HCT116 (cell line): ENCODE measurements around the gene WRAP53. TPM values are rescaled to one million over a fixed set of nuclear protein-coding genes. Genes with fewer than 3 reads are reported as not detected.

ENCODE experiments used
- ATAC-seq: fragments of 200-7000 bp; cut with Tn5 transposase; 2 replicates; pipeline ENCODE4 v1.9.1; 2020; ENCODE audit warnings: mild to moderate bottlenecking, moderate library complexity
- BruUV-seq: library from RNA; stranded (reverse); fragments of 400-500 nt; replicated peaks from 2 replicates; lab custom pipeline; 2021; lab: Mats Ljungman, UMichigan
- CTCF ChIA-PET: fragments of 300-600 bp; sonication (Branson Sonifier 250); formaldehyde crosslinking; loops from one replicate; lab custom pipeline; 2021; ENCODE audit warnings: antibody characterized with exemption; lab: Charles Lee
- POLR2A ChIA-PET: fragments of 300-600, 350-600 bp; sonication (Branson Sonifier 250); formaldehyde crosslinking; loops from one replicate; lab custom pipeline; 2021; ENCODE audit warnings: antibody characterized with exemption; lab: Charles Lee
- RAD21 ChIA-PET, 2 experiments: fragments of 300-600 bp; sonication (Branson Sonifier 250); formaldehyde crosslinking; loops; one replicate each; lab custom pipeline; 2023; ENCODE audit warnings: low total read pairs in 2 of 2; ENCODE audit not compliant: uncharacterized antibody in 2 of 2, unreplicated experiment in 2 of 2, low non-redundant PET in 1 of 2; lab: Charles Lee
- DNase-seq: peaks from one replicate; pipeline ENCODE4 v3.0.0-alpha.2; 2010; ENCODE audit warnings: low read depth, low spot score
- H2AFZ ChIP-seq: fragments of 200-600 bp; shearing (Covaris generic), sonication (generic); 2 replicates; pipeline ENCODE4 v1.6.1; 2017; ENCODE audit warnings: low read depth, mixed run types, mixed read lengths, antibody characterized with exemption, low read length; ENCODE audit not compliant: poor library complexity, severe bottlenecking
- H3K27ac ChIP-seq: 2 replicates; pipeline ENCODE4 v1.5.1; 2012; ENCODE audit warnings: low read depth, low read length
- H3K27me3 ChIP-seq: fragments of 200-600 bp; sonication (generic); 2 replicates; pipeline ENCODE4 v1.6.1; 2016; ENCODE audit warnings: mixed run types, low read length, mixed read lengths; ENCODE audit not compliant: insufficient read depth
- H3K36me3 ChIP-seq, 2 experiments: fragments of 200-500 bp in 1 of 2; fragments of 200-600 bp in 1 of 2; sonication (Bioruptor generic) in 1 of 2; sonication (generic) in 1 of 2; 2 replicates each; pipeline versions ENCODE4 v1.5.1 to v1.6.1; 2014 to 2016; ENCODE audit warnings: low read length in 2 of 2, inconsistent platforms in 1 of 2, mixed read lengths in 1 of 2, mixed run types in 1 of 2; ENCODE audit not compliant: insufficient read depth in 2 of 2, control insufficient read depth in 1 of 2
- H3K4me1 ChIP-seq, 2 experiments: fragments of 200-600 bp in 1 of 2; sonication (generic) in 1 of 2; 2 replicates each; pipeline versions ENCODE4 v1.5.1 to v1.6.1; 2012 to 2017; ENCODE audit warnings: low read length in 2 of 2, inconsistent platforms in 1 of 2, mild to moderate bottlenecking in 1 of 2, mixed read lengths in 1 of 2, mixed run types in 1 of 2, moderate library complexity in 1 of 2; ENCODE audit not compliant: insufficient read depth in 2 of 2, control insufficient read depth in 1 of 2
- H3K4me2 ChIP-seq: fragments of 200-600 bp; sonication (generic); 2 replicates; pipeline ENCODE4 v1.6.1; 2017; ENCODE audit warnings: mixed run types, low read length, mixed read lengths
- H3K4me3 ChIP-seq, 2 experiments: fragments of 200-600 bp in 1 of 2; sonication (generic) in 1 of 2; replicated peaks in 1 of 2; 2 replicates each; pipeline ENCODE4 v1.5.1; 2011 to 2016; ENCODE audit warnings: low read length in 2 of 2, control low read depth in 1 of 2, low read depth in 1 of 2, mild to moderate bottlenecking in 1 of 2, mixed read lengths in 1 of 2, mixed run types in 1 of 2
- H3K79me2 ChIP-seq: fragments of 200-600 bp; sonication (generic); 2 replicates; pipeline ENCODE4 v1.6.1; 2017; ENCODE audit warnings: mild to moderate bottlenecking, mixed run types, low read length, moderate library complexity, mixed read lengths; ENCODE audit not compliant: insufficient read depth
- H3K9ac ChIP-seq: fragments of 200-600 bp; sonication (generic); 2 replicates; pipeline ENCODE4 v1.6.1; 2016; ENCODE audit warnings: low read length, mixed read lengths
- H3K9me2 ChIP-seq: fragments of 200-600 bp; sonication (generic), shearing (Covaris generic); 2 replicates; pipeline ENCODE4 v1.6.1; 2017; ENCODE audit warnings: mixed run types, mild to moderate bottlenecking, moderate library complexity; ENCODE audit not compliant: insufficient read depth
- H3K9me3 ChIP-seq, 2 experiments: fragments of 200-500 bp in 1 of 2; fragments of 200-600 bp in 1 of 2; sonication (Bioruptor generic) in 1 of 2; sonication (generic) in 1 of 2; 2 replicates each; pipeline ENCODE4 v1.6.1; 2014 to 2017; ENCODE audit warnings: low read length in 2 of 2, mixed read lengths in 2 of 2, inconsistent platforms in 1 of 2, low read depth in 1 of 2, mild to moderate bottlenecking in 1 of 2, mixed run types in 1 of 2, moderate library complexity in 1 of 2; ENCODE audit not compliant: control insufficient read depth in 1 of 2, insufficient read depth in 1 of 2
- H4K20me1 ChIP-seq: fragments of 200-600 bp; sonication (generic), shearing (Covaris generic); 2 replicates; pipeline ENCODE4 v1.6.1; 2017; ENCODE audit warnings: mixed run types, mild to moderate bottlenecking, moderate library complexity; ENCODE audit not compliant: insufficient read depth
- CBX3 ChIP-seq: IDR thresholded peaks from 2 replicates; pipeline ENCODE4 v1.6.1; 2012; ENCODE audit warnings: low read depth
- CEBPB ChIP-seq: IDR thresholded peaks from 2 replicates; pipeline ENCODE4 v1.6.1; 2012; ENCODE audit warnings: low read depth
- EGR1 ChIP-seq: IDR thresholded peaks from 2 replicates; pipeline ENCODE4 v1.6.1; 2012; ENCODE audit warnings: low read depth
- EZH2phosphoT487 ChIP-seq: fragments of 200-600 bp; IDR thresholded peaks from 2 replicates; pipeline ENCODE4 v1.6.1; 2018; ENCODE audit warnings: antibody characterized with exemption, borderline replicate concordance
- JUND ChIP-seq: IDR thresholded peaks from 2 replicates; pipeline ENCODE4 v1.6.1; 2012
- SP1 ChIP-seq: IDR thresholded peaks from 2 replicates; pipeline ENCODE4 v1.6.1; 2012; ENCODE audit warnings: low read depth
- TCF7L2 ChIP-seq: IDR thresholded peaks from 2 replicates; pipeline ENCODE4 v1.7.0; 2011; ENCODE audit warnings: borderline replicate concordance, inconsistent platforms; ENCODE audit not compliant: insufficient read depth, insufficient read length; ENCODE audit errors: extremely low read depth
- YY1 ChIP-seq: IDR thresholded peaks from 2 replicates; pipeline ENCODE4 v1.6.1; 2011; ENCODE audit warnings: low read length, low read depth, moderate library complexity, mild to moderate bottlenecking; ENCODE audit not compliant: insufficient replicate concordance; ENCODE audit errors: extremely low read depth
- ZFX ChIP-seq: fragments of 450-650 bp; IDR thresholded peaks from 2 replicates; pipeline ENCODE4 v1.6.1; 2017
- intact Hi-C: fragments of 100-400 bp; cut with micrococcal nuclease; formaldehyde crosslinking; loops from 2 replicates; pipeline ENCODE4 v1.10.0; 2022
- total RNA-seq: library from RNA; stranded (reverse); gene quantifications from one replicate; pipeline ENCODE4 v1.2.1, GENCODE V29; 2021; ENCODE audit not compliant: unreplicated experiment
- TF ChIP-seq, protein P1 (sequence below), 3 experiments: fragments of 200-600 bp in 1 of 3; sonication (generic) in 1 of 3; IDR thresholded peaks in 2 of 3; conservative IDR thresholded peaks in 1 of 3; 2 replicates each; pipeline ENCODE4 v1.5.1; 2012 to 2017; ENCODE audit warnings: low read depth in 2 of 3, low read length in 2 of 3, antibody characterized with exemption in 1 of 3, borderline replicate concordance in 1 of 3, control low read depth in 1 of 3, mild to moderate bottlenecking in 1 of 3, mixed read lengths in 1 of 3, mixed run types in 1 of 3, moderate library complexity in 1 of 3; ENCODE audit not compliant: insufficient read depth in 1 of 3

Gene WRAP53
- total RNA-seq, 1 experiment from 2014 or later: 28.8 TPM

DNA sequence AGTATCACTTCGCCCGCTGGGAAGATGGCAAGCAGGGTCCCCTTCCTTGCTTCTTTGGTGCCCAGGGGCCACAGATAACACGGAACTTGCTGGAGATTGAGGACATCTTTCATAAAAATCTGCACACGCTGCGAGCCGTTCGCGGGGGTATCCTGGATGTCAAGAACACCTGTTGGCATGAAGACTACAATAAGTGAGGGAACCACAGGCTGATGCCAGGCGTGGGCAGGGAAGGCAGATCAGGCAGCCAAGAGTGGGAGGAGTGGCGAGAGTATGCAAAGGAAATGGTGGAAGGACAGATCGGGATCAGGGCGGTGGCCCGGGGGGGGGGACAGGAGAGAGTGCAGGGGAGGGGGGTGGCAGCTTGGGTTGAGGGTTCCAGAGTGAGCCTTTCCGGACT lies 51.5 kb downstream of the WRAP53 start (continued):
- TF ChIP-seq, protein P1, sequence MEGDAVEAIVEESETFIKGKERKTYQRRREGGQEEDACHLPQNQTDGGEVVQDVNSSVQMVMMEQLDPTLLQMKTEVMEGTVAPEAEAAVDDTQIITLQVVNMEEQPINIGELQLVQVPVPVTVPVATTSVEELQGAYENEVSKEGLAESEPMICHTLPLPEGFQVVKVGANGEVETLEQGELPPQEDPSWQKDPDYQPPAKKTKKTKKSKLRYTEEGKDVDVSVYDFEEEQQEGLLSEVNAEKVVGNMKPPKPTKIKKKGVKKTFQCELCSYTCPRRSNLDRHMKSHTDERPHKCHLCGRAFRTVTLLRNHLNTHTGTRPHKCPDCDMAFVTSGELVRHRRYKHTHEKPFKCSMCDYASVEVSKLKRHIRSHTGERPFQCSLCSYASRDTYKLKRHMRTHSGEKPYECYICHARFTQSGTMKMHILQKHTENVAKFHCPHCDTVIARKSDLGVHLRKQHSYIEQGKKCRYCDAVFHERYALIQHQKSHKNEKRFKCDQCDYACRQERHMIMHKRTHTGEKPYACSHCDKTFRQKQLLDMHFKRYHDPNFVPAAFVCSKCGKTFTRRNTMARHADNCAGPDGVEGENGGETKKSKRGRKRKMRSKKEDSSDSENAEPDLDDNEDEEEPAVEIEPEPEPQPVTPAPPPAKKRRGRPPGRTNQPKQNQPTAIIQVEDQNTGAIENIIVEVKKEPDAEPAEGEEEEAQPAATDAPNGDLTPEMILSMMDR (IDR thresholded peaks at IDR 0.05 in 2 of 3, conservative IDR thresholded peaks at IDR 0.05 in 1 of 3; ENCODE audit: borderline replicate concordance in 1 of 3, insufficient read depth in 1 of 3, low read depth in 2 of 3, low read length in 2 of 3): no peak
- TF ChIP-seq EGR1 (no peak), EZH2phosphoT487 (no peak), CEBPB (no peak), ZFX (no peak), YY1 (no peak), CBX3 (no peak)

DNA sequence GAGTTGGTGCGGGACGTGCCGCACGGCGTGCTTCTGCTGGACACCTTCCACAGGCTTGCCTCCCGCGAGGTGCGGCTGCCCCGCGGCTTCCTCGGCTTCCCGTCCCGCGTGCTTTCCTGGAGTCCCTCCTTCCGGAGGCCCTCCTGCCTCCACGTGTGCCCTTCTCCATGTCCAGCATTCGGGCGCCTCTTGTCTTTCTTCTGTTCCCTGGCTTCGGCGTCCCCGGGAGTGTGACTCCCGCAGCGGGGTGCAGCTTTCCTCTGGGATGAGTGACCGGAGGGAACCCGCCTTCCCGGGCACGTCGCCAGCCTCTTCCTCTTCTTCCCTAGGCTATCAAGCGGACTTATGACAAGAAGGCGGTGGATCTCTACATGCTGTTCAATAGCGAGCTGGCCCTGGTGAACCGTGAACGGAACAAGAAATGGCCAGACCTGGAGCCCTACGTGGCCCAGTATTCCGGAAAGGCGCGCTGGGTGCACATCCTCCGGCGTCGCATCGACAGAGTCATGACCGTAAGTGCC lies 52.3 kb downstream of the WRAP53 start:
- POLR2A ChIA-PET: no interaction called here
- BruUV-seq: no TSS peak
- Histone ChIP-seq H3K9me2 (no peaks in the 10 kb centered on the region), H3K4me2 (no peak overlapping the region), H2AFZ (no peak overlapping the region), H3K9me3 (no peaks in the 10 kb centered on the region), H3K9ac (no peak overlapping the region), H3K36me3 (no peaks in the 10 kb centered on the region), H3K27me3 (no peaks in the 10 kb centered on the region), H3K79me2 (no peaks in the 10 kb centered on the region), H3K4me3 (no peak overlapping the region), H4K20me1 (no peaks in the 10 kb centered on the region), H3K27ac (no peak overlapping the region), H3K4me1 (peaks cover 4 to 8% of the 10 kb centered on the region in 2 experiments; a peak in 3 of 4 replicates)
- TF ChIP-seq TCF7L2 (no peak), EZH2phosphoT487 (no peak), SP1 (no peak), JUND (no peak)
- DNase-seq: no peak
- intact Hi-C loops: loop anchor here (5.0 kb wide), 2 partner anchors 102 to 252 kb away; no protein-coding TSS in a partner anchor
- no peak for ATAC-seq
- RAD21 ChIA-PET: no interaction called here
- CTCF ChIA-PET: no interaction called here
